GM03348 (cell line): ENCODE results near the gene DUOX2.
"Not testable (repeated sequence)": the region's sequence is repeated elsewhere in the genome, so short reads cannot be mapped to it uniquely, and the experiment has no call there.

Source experiments
- DNase-seq: peaks from one replicate; pipeline ENCODE4 v3.0.0; 2012; ENCODE audit warnings: low spot score

The DUOX2 gene

GRCh38 chr15:45138814-45139765, 25.1 kb upstream of the DUOX2 start:
- DNase-seq, result no peak

GRCh38 chr15:45137703-45138102, 23.7 kb upstream of the DUOX2 start:
- DNase-seq, result no peak

- no peak for DNase-seq
These were observed 22.4 kb upstream of the DUOX2 start for GRCh38 chr15:45136378-45136764.

GRCh38 chr15:45135705-45136377, 21.9 kb upstream of the DUOX2 start:
- not testable (repeated sequence) for DNase-seq

GRCh38 chr15:45134682-45135604, 21.0 kb upstream of the DUOX2 start:
- no peak for DNase-seq

- DNase-seq, result no peak
These were observed 20.1 kb upstream of the DUOX2 start for GRCh38 chr15:45134046-45134445.

GRCh38 chr15:45133561-45133920, 19.6 kb upstream of the DUOX2 start:
- DNase-seq, result no peak

GRCh38 chr15:45132844-45133560, 19.0 kb upstream of the DUOX2 start:
- no peak for DNase-seq

- no peak for DNase-seq
These were observed 17.5 kb upstream of the DUOX2 start for GRCh38 chr15:45131510-45131909.

GRCh38 chr15:45130291-45131000, 16.5 kb upstream of the DUOX2 start:
- DNase-seq, result no peak

- peak; percentile 73 for DNase-seq
These were observed 15.7 kb upstream of the DUOX2 start, which contains the start of the genes DUOX1 and DUOXA1 for GRCh38 chr15:45129651-45130129. TSS of gene DUOX1 (plus strand) at chr15:45129994. CDS start at chr15:45131967, 1,973 bp downstream. TSS of gene DUOXA1 (minus strand) at chr15:45129879. CDS start at chr15:45123014, 6,865 bp downstream.

GRCh38 chr15:45128971-45129639, 15.1 kb upstream of the DUOX2 start:
- no peak for DNase-seq

GRCh38 chr15:45126535-45127158, 12.7 kb upstream of the DUOX2 start:
- DNase-seq, result peak; percentile 51

- no peak for DNase-seq
These were observed 9.4 kb upstream of the DUOX2 start for GRCh38 chr15:45123397-45123796.

GRCh38 chr15:45122719-45123118, 8.7 kb upstream of the DUOX2 start:
- no peak for DNase-seq

- DNase-seq, result peak; percentile 90
These were observed 7.9 kb upstream of the DUOX2 start for GRCh38 chr15:45121706-45122417.

GRCh38 chr15:45121020-45121419, 7.0 kb upstream of the DUOX2 start:
- no peak for DNase-seq

- DNase-seq, result no peak
These were observed 6.4 kb upstream of the DUOX2 start for GRCh38 chr15:45120081-45120972.
